HG03280 (cell line): ENCODE data around the gene CCP110.

Experiments used
- ATAC-seq: cut with Tn5 transposase; IDR thresholded peaks from one replicate; pipeline ENCODE4 v1.9.1; 2021; ENCODE audit warnings: mild to moderate bottlenecking, moderate library complexity; ENCODE audit not compliant: unreplicated experiment

CCP110 gene

GRCh38 chr16:19598805-19599510 lies 75.2 kb downstream of the CCP110 start:
- ATAC-seq: no peak

- no peak for ATAC-seq
Measured at GRCh38 chr16:19599968-19600716, 76.4 kb downstream of the CCP110 start.

- ATAC-seq: no peak
Measured at GRCh38 chr16:19601083-19601976, 77.6 kb downstream of the CCP110 start.
